Naive thymus-derived CD8-positive, alpha-beta T cell (primary cell): ENCODE measurements around the gene TCF19. TPM values are rescaled to one million over a fixed set of nuclear protein-coding genes. Genes with fewer than 3 reads are reported as not detected.

ENCODE experiments used
- ATAC-seq, 2 donors: fragments of 150-1000 bp; cut with Tn5 transposase in 1 of 2; sonication (Bioruptor Pico), chemical (Tn5 transposase) in 1 of 2; 1 replicate in 1 of 2; 2 replicates in 1 of 2; pipeline ENCODE4 v1.10.0; 2021; ENCODE audit warnings: mild to moderate bottlenecking in 2 of 2, moderate library complexity in 2 of 2
- POLR2A ChIA-PET: fragments of 350-600 bp; sonication (Branson Sonifier 250); formaldehyde crosslinking; loops from one replicate; lab custom pipeline; 2021; ENCODE audit warnings: antibody characterized with exemption; lab: Charles Lee
- DNase-seq, 10 donors: peaks; one replicate each; pipeline versions ENCODE4 v3.0.0 to v3.0.0-alpha.2; 2020 to 2022
- H3K27ac Mint-ChIP-seq, 10 donors: one replicate each; pipeline ENCODE4 v1.8.0; 2020 to 2022; ENCODE audit warnings: mild to moderate bottlenecking in 10 of 10, mixed read lengths in 10 of 10, moderate library complexity in 4 of 10, inconsistent platforms in 1 of 10
- H3K27me3 Mint-ChIP-seq, 5 donors: one replicate each; pipeline ENCODE4 v1.8.0; 2021 to 2022; ENCODE audit warnings: mixed read lengths in 5 of 5
- H3K36me3 Mint-ChIP-seq, 3 donors: one replicate each; pipeline ENCODE4 v1.8.0; 2020 to 2022; ENCODE audit warnings: mixed read lengths in 3 of 3, mild to moderate bottlenecking in 2 of 3, inconsistent platforms in 1 of 3
- H3K4me1 Mint-ChIP-seq, 4 donors: one replicate each; pipeline ENCODE4 v1.8.0; 2021 to 2022; ENCODE audit warnings: mixed read lengths in 4 of 4
- H3K4me3 Mint-ChIP-seq, 10 donors: one replicate each; pipeline ENCODE4 v1.8.0; 2020 to 2022; ENCODE audit warnings: mild to moderate bottlenecking in 10 of 10, mixed read lengths in 10 of 10, moderate library complexity in 6 of 10, inconsistent platforms in 1 of 10
- H3K9me3 Mint-ChIP-seq, 9 donors: one replicate each; pipeline ENCODE4 v1.8.0; 2020 to 2022; ENCODE audit warnings: mixed read lengths in 9 of 9, mild to moderate bottlenecking in 3 of 9, inconsistent platforms in 1 of 9, moderate library complexity in 1 of 9
- polyA plus RNA-seq, 3 donors: library from polyadenylated mRNA; unstranded; fragments of 300-500 nt; fragmentation: Illumina TruSeq; gene quantifications; one replicate each; pipeline ENCODE4 v1.2.3, GENCODE V29; 2021
- total RNA-seq, 8 experiments: library from RNA in 2 of 8; stranded (reverse) in 2 of 8; gene quantifications; one replicate each; pipeline ENCODE4 v1.2.3 and lab custom pipeline; 2021 to 2026

TCF19 gene
- total and polyA plus RNA-seq, 5 experiments from 2014 or later, result 5.6 to 10.2 (median 9.3) TPM

GRCh38 chr6:31208506-31208905 lies 50.1 kb downstream of the TCF19 start:
- H3K9me3 Mint-ChIP-seq, result no peaks in the 10 kb centered on the region
- H3K36me3 Mint-ChIP-seq, result no peaks in the 10 kb centered on the region
- H3K4me1 Mint-ChIP-seq, result peaks cover 9 to 25% (median 24%) of the 10 kb centered on the region in 4 donors
- DNase-seq (no peak), ATAC-seq (no peak)
- H3K27me3 Mint-ChIP-seq, result peaks cover 0 to 1% (median 0%) of the 10 kb centered on the region in 5 donors
- H3K4me3 Mint-ChIP-seq, result no peak overlapping the region
- POLR2A ChIA-PET, result interaction anchor here (1.0 to 1.5 kb wide), 2 partner anchors 12 to 61 kb away, joined by 4 to 5 read pairs; no protein-coding TSS in a partner anchor
- H3K27ac Mint-ChIP-seq, result peak overlapping the region in 2 of 10 donors; percentile 21 to 27

DNA sequence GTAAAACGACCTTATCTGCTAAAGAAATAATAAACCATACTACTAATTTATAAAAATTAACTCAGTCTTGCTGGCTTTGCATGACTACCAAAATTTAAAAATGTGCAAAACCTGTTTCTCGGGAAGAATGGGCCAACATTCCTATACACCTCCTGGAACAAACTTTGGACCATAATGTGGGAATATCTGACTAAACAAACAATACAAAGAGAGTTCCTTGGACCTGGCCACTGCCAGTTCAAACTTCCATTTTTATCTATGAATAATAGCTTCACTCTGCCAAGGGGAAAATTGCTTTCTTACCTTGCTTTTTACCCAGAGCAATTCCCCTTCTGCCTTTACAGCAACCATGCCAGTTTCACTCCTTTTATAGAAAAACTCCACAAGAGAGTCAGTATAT lies 50.7 kb downstream of the TCF19 start:
- ATAC-seq (no peak), DNase-seq (no peak)
- Mint-ChIP-seq H3K27ac (peak overlapping the region in 2 of 10 donors; percentile 21 to 41), H3K9me3 (no peaks in the 10 kb centered on the region), H3K4me3 (no peak overlapping the region), H3K36me3 (no peaks in the 10 kb centered on the region), H3K27me3 (no peaks in the 10 kb centered on the region), H3K4me1 (peaks cover 8 to 19% (median 17%) of the 10 kb centered on the region in 4 donors)
- POLR2A ChIA-PET, result interaction anchor here (0.6 to 1.5 kb wide), 2 partner anchors 61 to 100 kb away, joined by 4 to 5 read pairs; no protein-coding TSS in a partner anchor

GRCh38 chr6:31210123-31210522 lies 51.7 kb downstream of the TCF19 start:
- POLR2A ChIA-PET, result interaction anchor here (1.1 kb wide), 2 partner anchors 12 to 253 kb away, joined by 3 to 6 read pairs; no protein-coding TSS in a partner anchor
- Mint-ChIP-seq H3K36me3 (no peaks in the 10 kb centered on the region), H3K4me1 (peaks cover 8 to 14% (median 9%) of the 10 kb centered on the region in 4 donors), H3K27me3 (no peaks in the 10 kb centered on the region), H3K27ac (peak overlapping the region in 1 of 10 donors; percentile 63), H3K4me3 (no peak overlapping the region), H3K9me3 (peaks cover 0 to 3% (median 0%) of the 10 kb centered on the region in 9 donors)
- no peak for ATAC-seq
- no peak for DNase-seq

- POLR2A ChIA-PET, result interaction anchor here (1.1 kb wide), 2 partner anchors 13 to 252 kb away, joined by 3 to 6 read pairs; no protein-coding TSS in a partner anchor
- ATAC-seq (no peak), DNase-seq (no peak)
- no peaks in the 10 kb centered on the region for H3K36me3 Mint-ChIP-seq
- H3K27me3 Mint-ChIP-seq, result no peaks in the 10 kb centered on the region
- peak overlapping the region in 1 of 10 donors; percentile 8 for H3K27ac Mint-ChIP-seq
- H3K9me3 Mint-ChIP-seq, result peaks cover 0 to 11% (median 1%) of the 10 kb centered on the region in 9 donors
- H3K4me1 Mint-ChIP-seq, result peaks cover 4 to 11% (median 5%) of the 10 kb centered on the region in 4 donors
- H3K4me3 Mint-ChIP-seq, result no peak overlapping the region
Observed at GRCh38 chr6:31210741-31211532, 52.5 kb downstream of the TCF19 start.

Other genes starting within 250 kb of the TCF19 start
- 10 to 100 TPM; 41.4 to 53.7 TPM for gene VARS2, start 244.4 kb upstream of the TCF19 start, total RNA-seq
- 10 to 100 TPM; 14.1 to 16.3 (median 14.5) TPM for gene VARS2, start 244.4 kb upstream of the TCF19 start, polyA plus RNA-seq
- not detected for gene SFTA2, start 226.4 kb upstream of the TCF19 start, total RNA-seq
- under 1 TPM in 1 of 3 donors, not detected in 2; 0.30 TPM for gene SFTA2, start 226.4 kb upstream of the TCF19 start, polyA plus RNA-seq
- not detected for gene MUCL3, start 217.6 kb upstream of the TCF19 start, total RNA-seq
- not detected for gene MUCL3, start 217.6 kb upstream of the TCF19 start, polyA plus RNA-seq
- gene MUC21, start 174.9 kb upstream of the TCF19 start, total RNA-seq, result not detected
- not detected for gene MUC21, start 174.9 kb upstream of the TCF19 start, polyA plus RNA-seq
- gene MUC22, start 148.1 kb upstream of the TCF19 start, total RNA-seq, result not detected
- gene MUC22, start 148.1 kb upstream of the TCF19 start, polyA plus RNA-seq, result not detected
- gene C6orf15, start 46.0 kb upstream of the TCF19 start, total RNA-seq, result not detected
- not detected for gene C6orf15, start 46.0 kb upstream of the TCF19 start, polyA plus RNA-seq
- gene PSORS1C1, start 43.8 kb upstream of the TCF19 start, total RNA-seq, result not detected
- gene PSORS1C1, start 43.8 kb upstream of the TCF19 start, polyA plus RNA-seq, result not detected
- not detected for gene CDSN, start 38.1 kb upstream of the TCF19 start, total RNA-seq
- not detected for gene CDSN, start 38.1 kb upstream of the TCF19 start, polyA plus RNA-seq
- gene PSORS1C2, start 19.5 kb upstream of the TCF19 start, total RNA-seq, result not detected
- gene PSORS1C2, start 19.5 kb upstream of the TCF19 start, polyA plus RNA-seq, result not detected
- 10 to 100 TPM; 36.4 to 37.8 TPM for gene CCHCR1, start 787 bp upstream of the TCF19 start, total RNA-seq
- 1 to 10 TPM; 6.3 to 9.2 (median 6.4) TPM for gene CCHCR1, start 787 bp upstream of the TCF19 start, polyA plus RNA-seq
- 1 to 10 TPM in 1 of 2 experiments, under 1 TPM in 1; 0.85 to 1.6 TPM for gene POU5F1, start 12.1 kb downstream of the TCF19 start, total RNA-seq
- gene POU5F1, start 12.1 kb downstream of the TCF19 start, polyA plus RNA-seq, result not detected
- 1,000 to 10,000 TPM; 1,354 to 1,362 TPM for gene HLA-C, start 113.5 kb downstream of the TCF19 start, total RNA-seq
- gene HLA-C, start 113.5 kb downstream of the TCF19 start, polyA plus RNA-seq, result 1,000 to 10,000 TPM; 2,582 to 3,026 (median 3,019) TPM
- gene HLA-B, start 198.6 kb downstream of the TCF19 start, total RNA-seq, result 1,000 to 10,000 TPM; 5,337 to 5,382 TPM
- gene HLA-B, start 198.6 kb downstream of the TCF19 start, polyA plus RNA-seq, result 1,000 to 10,000 TPM; 5,978 to 8,548 (median 7,722) TPM
- 10 to 100 TPM; 21.0 to 21.9 TPM for gene MICA, start 245.0 kb downstream of the TCF19 start, total RNA-seq
- gene MICA, start 245.0 kb downstream of the TCF19 start, polyA plus RNA-seq, result 1 to 10 TPM; 3.7 to 5.8 (median 5.5) TPM